CD4-positive, alpha-beta T cell treated with Interleukin-12 subunit alpha and Interleukin-12 subunit beta, for 1 hour (primary cell): Measurements from ENCODE around the gene DNAJA2.
"Not testable (repeated sequence)": the region's sequence is repeated elsewhere in the genome, so short reads cannot be mapped to it uniquely, and the experiment has no call there.

Experiments used
- DNase-seq: peaks from one replicate; pipeline ENCODE4 v3.0.0-alpha.2; 2020

DNAJA2 gene

DNA sequence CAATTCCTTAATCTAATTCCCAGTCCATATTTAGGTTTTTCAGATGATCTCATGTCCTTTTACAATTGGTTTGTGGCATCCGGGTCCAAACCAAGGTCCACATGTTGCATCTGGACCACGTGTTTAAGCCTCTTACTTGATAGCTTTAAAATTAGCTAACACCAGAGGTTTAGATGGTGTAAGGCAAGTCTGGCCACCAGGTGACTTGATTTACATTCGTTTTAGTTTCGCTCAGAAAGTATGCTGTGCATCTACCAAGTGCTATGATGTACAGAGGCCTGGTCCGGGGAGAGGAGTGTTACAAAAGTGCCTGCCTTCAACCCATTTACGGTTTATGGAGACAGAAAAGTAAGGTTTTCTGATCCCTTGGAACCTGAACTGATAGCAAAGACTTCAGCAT, 878 bp upstream of the DNAJA2 start:
- peak; percentile 51 for DNase-seq

DNA sequence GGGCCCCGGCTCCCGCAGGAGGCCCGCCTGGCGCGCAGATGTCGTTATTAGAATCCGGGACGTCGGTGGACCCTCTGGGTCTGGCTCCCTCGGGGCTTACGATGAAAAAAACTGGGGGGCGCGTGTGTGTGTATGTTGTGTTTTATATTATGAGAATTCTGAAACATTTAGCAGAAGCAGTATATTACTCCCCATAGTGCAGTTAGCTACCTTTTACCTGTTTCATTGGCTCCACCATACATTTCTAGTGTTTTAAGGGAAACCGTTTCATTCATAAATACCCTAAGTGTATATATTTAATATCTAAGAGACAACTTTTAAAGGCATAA, 486 bp upstream of the DNAJA2 start:
- no peak for DNase-seq

DNA sequence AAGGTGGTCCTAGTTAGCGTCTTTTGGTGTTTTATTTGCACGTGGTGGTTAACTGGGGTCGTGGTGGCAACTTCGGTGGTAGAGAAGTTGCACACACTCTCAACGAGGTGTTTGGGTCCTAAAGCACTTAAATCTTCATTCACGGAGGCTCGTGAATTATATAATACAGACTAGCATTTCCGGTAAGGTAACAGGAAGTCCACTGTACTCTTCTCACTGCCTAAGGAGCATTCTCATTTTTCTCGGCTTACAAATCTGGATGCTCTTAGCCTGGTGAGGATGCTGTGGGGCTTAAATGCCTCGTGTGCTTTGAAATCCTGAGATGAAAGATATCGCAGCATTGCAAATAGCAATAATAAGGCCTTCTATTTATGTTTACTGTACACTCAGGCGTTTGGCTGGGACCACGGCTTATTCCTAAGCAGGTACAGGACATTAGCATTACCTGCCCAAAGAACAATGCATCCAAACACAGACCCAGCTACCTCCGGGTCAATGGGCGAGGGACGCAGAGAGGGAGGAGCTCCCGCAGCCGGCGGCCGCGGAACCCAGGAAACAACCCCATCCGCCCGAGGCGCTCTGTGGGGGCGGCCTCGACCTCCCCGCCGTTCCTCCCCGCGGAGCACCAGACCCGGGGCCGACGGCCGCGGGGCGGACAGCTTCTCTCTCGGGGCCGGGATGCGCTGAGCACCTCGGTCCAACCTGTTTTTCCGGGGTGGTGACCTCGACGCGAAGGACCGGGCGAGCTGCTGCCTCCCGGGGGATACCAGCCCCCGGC, 856 bp downstream of the DNAJA2 start:
- DNase-seq: peak; percentile 59

DNA sequence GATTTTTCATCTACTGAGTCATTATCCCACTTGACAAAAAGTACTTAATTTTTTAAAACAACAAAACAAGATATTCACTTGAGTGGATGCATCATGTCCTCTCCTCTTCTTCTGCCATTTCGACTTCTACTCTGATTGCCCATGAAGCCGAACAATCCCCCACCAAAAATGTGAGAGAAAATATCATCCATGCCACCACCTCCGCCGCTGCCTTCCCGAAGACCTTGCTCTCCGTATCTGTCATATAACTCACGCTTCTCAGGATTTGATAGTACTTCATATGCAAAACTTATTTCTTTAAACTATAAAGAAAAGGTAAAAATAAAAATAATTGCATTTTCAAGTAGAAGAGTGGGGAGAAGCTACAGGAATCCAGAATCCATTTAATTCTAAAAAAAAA, 2.2 kb downstream of the DNAJA2 start:
- DNase-seq: no peak

DNA sequence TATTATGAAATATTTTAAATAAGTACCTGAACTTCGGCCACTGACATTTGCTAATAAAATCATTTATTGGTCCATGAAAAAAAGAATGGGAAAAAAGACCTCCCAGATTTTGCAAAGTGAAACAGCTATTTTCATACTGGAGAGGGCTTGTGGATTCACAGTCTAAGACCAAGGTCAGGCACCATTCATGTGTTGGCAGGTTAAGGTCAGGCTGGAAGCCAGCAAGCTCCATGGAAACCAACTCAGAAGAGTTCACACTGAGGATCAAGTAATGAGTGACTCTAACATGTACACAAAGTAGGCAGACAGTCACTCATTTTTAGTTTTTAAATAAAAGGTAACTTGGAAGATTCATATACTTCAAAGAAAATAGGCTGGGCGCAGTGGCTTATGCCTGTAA, 3.4 kb downstream of the DNAJA2 start:
- DNase-seq: no peak

DNA sequence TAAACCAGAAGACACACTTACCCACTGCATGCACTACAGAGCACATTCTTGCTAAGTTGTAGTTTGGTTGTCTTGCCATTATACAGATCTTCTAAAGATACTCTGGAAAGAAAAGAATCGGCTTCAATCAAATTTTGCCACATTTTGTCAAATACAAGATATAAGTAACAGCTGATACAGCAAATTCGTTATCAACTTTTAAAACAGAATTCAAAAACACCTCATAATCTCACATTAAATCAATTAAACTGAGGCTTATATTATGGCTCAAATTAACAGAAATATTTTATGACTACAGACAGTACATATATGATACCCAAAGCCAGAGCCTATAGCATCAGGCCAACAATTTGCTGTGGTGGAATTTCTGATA, 5.4 kb downstream of the DNAJA2 start:
- no peak for DNase-seq

DNA sequence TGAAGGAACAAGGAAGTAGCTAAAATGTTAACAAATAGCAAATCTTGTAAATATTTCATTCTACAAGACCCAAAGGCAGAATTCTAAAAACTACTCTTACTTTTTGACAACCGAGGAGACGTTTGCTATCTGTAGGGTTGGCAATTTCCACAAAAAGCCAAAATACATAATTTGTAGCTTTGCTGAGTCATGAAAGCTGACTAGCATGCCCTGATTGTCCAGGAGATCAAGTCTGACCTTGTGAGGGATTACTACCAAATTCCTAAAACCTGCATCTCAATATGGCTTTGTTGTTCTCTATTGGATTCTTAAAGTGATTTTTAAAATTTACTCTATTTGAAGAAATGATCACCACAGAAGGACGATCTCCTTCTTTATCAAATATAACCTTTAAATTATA, 10.8 kb downstream of the DNAJA2 start:
- DNase-seq: no peak

DNA sequence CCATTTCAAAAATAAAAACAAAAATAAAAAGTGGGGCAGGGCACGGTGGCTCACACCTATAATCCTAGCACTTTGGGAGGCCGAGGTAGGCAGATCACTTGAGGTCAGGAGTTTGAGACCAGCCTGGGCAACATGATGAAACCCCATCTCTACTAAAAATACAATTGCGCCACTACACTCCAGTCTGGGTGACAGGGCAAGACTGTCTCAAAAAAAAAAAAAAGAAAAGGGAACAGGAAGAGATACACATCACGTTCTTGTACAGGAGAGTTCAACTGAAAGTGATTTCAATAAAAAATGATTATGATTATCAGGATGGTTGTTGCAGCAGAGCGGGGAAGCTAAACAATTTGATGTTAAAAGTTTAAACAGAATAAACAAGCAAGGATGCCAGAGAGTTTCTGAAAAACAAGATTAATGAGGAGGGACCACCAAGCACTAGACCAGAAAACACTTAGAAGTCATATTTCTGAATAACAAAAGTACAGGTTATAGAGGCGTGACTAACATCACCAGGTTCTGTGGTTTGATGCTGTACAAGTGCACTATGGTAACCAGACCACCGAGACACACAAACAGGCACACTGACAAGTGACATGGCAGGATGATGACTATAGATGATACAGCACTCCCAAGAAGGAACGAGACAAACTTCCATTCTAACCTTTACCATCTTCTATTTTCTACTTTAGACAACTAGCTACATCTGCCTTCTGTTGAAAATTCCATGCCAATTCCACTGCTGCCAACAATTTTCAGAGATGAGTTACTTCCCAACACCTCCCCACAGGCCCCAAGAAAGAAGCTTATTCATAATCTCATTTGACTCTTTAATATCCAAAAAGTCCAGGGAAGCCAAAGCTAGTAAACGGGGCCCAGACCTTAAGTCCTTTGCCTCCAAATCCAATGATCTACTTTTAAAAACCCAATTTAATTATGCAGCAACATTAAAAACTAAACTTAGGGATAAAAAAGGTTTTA, 11.8 kb downstream of the DNAJA2 start:
- peak; percentile 48 for DNase-seq

DNA sequence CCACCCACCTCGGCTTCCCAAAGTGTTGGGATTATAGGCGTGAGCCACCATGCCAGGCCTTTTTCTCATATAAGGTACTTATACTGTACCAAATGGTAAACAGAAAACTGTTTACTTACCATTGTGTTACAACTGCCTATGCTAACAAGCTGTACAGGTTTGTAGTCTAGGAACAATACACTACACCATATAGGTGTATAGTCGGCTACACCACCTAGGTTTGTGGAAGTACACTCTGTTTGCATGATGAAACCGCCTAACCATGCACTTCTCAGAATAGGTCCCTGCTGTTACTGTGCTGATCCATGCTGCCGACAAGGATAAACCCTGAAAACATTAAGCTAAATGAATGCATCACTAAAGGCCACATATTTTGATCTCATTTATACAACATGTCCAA, 18.9 kb downstream of the DNAJA2 start:
- DNase-seq: no peak

DNA sequence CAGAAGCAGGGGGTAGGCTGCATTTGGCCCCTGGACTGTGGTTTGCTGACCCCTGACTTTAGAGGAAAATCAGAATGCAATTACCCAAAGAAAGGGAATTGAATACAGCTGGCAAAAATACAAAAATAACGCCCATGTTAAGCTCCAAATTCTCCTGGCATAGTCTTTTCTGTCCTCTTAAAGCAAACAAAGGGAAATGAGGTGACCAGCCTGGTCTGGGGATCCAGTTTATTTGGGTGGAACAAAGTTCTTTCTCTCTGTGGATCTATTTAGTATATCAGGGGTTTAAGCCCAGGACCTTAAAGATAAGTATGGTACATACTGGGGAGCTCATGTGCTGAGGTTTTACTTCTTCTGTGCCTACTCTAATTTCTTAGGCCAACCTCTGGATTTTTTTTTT, 23.5 kb downstream of the DNAJA2 start:
- no peak for DNase-seq

DNA sequence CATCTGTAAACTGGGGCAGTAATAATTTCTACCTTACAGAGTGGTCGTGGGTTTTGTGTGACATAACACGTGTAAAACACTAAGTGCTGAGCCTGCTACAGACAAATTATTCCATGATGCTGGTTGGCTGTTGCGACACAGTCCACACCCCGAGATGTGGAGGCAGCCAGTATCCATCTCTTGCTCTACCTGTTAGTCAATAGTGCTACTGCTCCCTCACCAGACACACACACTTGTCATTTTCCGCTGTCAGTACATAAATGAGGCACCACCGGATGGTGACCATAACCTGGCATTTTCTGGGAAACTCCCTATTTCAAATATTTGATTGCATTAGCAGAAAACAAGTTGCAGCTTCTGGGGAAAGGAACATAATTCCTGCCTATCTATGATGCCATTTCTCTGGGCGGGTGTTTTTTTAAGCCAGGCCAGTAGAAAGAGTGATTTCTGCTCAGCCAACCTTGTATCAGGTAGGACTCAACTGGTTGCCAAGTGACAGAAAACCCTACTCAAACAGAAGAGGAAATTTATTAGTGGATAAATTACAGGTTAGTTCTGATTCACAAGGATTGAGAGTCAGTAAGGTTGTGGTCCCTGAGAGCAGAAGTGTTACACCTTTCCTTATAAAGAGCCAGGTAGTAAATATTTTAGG, 24.1 kb downstream of the DNAJA2 start:
- DNase-seq: peak; percentile 39

DNA sequence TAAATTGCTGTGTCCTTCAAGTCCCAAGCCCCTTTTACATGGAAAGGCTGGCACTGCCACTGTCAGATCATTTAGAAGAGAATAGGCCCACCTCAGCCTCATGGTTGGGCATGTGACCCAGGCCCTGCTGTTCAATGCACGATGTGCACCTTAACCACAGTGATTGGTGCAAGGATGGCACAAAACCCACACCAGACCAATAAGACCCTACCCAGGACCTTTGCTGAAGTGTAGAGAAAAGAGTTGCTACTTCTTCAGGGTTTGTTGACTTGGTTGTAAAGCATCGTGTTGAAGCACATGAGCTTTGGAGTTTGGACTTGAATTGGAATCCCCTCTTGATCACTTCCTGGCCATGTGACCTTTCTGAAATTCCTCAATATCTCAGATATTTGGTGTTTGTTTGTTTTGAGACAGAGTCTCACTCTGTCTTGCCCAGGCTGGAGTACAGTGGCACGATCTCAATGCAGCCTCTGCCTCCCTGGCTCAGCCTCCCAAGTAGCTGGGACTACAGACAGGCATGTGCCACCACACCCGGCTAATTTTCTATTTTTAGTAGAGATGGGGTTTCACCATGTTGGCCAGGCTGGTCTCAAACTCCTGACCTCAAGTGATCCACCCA, 24.8 kb downstream of the DNAJA2 start:
- DNase-seq: no peak

DNA sequence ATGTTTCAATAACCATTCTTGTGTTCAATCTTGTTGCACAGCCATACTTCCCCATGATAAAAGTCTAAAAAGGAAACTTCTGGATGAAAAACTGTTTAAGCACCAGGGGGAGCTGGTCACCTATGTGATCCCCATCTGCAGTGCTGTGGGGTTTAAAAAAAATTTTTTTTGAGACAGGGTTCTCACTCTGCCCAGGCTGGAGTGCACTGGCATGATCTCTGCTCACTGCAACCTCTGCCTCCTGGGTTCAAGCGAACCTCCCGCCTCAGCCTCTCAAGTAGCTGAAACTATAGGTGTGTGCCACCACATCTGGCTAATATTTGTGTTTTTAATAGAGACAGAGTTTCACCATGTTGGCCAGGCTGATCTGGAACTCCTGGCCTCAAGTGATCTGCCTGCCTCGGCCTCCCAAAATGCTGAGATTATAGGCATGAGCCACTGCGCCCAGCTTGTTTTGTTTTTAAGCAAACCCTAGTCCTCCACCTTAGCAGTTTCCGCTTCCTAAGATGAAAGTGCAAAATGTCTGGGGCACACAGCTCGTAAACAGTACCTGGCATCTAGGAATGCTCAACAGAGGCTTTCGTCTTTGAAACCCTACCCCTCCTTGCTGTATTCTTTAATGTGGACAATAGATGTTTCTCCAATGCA, 25.4 kb downstream of the DNAJA2 start:
- DNase-seq: peak; percentile 63

DNA sequence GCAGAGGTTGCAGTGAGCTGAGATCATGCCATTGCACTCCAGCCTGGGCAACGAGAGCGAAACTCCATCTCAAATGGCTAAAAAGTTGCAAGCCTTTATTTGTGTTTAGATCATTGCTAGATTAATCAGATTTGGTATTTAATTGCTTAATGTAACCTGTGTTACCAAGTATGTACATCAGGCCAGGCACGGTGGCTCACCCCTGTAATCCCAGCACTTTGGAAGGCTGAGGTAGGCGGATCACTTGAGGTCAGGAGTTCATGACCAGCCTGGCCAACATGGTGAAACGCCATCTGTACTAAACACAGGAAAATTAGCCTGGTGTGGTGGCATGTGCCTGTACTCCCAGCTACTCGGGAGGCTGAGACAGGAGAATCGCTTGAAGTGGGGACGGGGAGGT, 28.8 kb downstream of the DNAJA2 start:
- not testable (repeated sequence) for DNase-seq

DNA sequence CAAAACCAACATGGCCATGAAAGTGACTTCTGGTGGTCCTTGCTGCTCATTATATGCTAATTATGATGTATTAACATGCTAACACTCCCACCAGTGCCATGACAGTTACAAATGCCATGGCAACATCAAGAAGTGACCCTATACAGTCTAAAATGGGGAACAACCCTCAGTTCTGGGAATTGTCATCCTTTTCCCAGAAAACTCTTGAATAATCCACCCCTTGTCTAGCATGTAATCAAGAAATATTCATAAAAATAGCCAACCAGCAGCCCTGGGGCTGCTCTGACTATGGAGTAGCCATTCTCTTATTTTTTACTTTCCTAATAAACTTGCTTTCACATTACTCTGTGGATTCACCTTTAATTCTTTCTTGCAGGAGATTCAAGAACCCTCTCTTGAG, 35.9 kb downstream of the DNAJA2 start:
- no peak for DNase-seq

DNA sequence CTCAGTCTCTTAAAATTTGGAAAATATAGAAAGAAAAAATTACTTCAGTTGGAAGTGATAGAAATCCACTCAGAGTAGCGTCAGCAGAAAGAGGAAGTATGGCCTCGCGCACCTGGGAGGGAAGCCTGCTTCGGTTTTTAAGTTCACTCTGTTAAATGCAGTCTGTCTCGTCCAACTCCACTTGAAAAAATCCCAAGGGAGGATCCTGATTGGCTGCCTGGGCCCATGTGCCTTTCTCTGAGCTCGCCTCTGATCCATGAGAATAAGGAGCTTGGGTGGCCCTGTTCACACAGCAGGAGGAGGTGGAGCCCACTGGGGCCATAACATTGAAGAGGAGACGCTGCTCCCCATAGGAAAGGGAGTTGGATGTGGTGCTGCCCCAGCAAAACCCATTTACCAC, 40.7 kb downstream of the DNAJA2 start:
- no peak for DNase-seq

DNA sequence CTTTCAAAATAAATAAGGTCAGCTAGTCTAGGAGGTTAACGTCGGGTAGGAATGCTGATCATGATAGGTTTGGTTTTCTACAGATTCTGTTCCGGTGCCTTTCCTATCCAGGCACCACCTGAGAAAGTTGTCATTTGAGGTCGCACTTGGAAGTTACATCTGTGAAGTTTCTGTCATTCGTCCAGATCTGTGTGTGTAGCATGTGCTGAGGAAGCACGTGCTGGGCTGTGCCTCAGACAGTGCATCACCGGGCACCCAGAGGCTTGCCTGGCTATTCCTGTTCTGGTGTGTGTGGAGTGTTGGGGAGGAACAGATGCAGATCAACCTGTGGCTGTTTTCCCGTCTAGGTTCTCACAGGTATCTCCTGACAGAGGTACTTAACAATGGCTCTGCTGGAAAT, 42.6 kb downstream of the DNAJA2 start:
- no peak for DNase-seq

DNA sequence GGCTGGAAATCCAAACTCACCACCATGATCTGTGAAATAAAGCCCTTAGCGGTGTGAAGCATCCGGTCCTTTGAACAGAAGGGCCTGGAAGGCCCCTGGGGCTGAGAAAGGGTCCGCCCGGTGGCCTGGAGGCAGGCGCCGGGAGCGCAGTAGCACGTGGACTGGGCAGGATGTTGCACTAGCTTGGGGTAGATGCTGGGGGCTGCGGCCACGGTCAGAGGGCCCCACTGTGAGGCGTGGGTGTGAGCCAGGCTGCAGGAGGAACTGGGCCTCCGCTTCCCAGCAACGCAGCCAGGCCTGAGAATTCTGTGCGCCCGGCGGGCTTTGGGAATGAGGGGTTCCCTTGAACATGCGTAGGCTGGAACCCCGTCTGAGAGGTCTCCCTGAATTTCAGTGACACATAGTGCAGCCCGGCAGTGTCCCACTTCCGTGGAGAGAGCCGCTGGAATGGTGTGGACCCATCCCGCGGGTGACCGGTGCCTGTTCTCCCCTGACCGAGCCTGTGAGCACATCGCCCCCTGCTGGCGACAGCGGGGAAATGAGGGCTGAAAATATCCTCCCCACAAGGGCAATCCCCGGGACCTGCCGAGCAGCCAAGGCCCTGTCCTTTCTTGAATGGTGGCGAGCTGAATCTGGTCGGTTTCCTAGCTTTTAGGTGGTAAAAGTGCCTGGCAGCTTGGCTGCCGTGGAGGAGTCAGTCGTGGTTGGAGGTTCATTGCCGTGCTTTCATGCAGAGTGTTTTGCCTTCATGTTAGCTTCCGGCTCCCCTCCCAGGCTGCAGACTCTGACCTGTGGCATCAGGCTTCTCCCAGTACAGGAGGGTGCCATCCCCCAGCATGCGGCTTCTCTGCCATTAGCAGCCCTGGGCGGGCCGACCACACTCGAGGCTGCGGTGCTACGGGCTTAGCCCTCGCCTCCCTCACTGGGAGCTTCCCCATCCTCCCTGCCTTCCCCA, 43.8 kb downstream of the DNAJA2 start:
- peak; percentile 63 for DNase-seq

DNA sequence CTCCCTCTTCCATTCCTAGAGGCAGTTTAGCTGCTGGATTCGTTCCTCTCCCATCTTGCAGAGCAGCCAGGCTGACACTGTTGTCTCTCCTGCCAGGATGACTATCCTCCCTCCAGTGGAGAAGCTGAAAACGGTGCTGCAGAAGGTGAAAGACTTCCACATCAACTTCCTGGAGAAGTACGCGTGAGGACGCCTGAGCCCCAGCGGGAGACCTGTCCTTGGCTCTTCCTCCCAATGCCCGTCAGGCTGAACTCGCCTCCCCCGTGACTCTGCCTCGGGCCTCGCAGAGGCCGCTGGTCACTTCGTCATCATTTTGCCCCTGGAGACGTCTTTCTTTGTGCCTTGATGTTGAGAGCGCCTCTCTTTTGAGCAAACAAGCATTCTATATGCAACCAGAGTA, 44.7 kb downstream of the DNAJA2 start:
- DNase-seq: no peak

DNA sequence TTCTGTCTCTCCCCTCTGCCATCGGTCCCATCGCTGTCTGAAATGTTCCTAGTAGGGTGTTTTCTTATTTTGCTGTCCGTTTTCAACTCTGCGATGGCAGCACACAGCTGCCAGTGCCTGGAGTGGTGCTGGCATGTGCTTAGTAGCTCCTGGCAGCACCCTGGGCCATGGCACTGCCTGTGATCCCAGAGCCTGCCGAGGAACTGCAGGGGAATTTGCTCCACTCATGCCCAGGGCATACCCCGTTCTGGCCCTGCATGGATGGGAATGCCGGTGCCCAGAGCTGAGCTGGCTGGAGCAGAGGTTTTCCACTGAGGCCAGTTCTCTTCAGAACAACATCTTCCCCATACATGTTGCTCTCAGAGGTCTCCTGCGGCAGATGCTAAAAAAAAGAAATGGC, 46.2 kb downstream of the DNAJA2 start:
- no peak for DNase-seq

DNA sequence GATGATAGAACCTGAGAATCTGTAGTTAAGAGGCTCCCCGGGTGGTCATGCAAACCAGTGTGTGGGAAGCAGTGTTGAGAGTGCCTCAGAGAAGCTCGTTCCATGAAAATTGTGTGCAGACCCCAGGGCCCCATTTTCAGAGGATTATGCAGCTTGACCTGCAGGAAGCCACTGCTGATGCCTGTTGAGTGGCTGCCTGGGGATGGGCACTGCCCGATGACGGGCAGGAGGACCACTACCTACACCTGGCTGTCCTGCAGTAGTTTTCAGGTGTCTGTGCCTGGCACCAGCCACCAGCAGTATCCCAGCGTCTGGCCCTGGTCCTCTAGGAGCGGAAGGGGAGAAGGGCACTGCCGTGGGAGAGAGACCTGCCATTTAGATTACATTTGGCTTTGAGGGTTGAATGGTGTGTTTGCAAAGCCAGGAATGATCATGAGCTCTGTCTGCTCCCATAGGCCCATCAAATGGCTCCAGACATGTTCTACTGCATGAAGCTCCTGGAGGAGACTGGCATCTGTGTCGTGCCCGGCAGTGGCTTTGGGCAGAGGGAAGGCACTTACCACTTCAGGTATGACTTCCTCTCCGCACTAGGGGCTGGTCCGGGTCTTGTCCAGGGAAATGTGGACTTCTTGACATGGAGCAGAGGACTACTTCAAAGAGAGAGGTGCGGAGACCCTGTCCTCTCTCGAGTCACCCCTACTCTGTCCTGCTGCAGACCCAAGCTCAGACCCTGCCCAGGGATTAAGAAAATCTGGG, 46.8 kb downstream of the DNAJA2 start:
- DNase-seq: no peak
